HG02973 (cell line): ENCODE results near the gene ADAMTS2.

Experiments used
- ATAC-seq: cut with Tn5 transposase; IDR thresholded peaks from one replicate; pipeline ENCODE4 v1.9.1; 2021; ENCODE audit warnings: moderate library complexity; ENCODE audit not compliant: unreplicated experiment

Gene ADAMTS2

GRCh38 chr5:179373101-179373934 lies 28.1 kb upstream of the ADAMTS2 start:
- ATAC-seq, result no peak

GRCh38 chr5:179371681-179372680 lies 26.7 kb upstream of the ADAMTS2 start:
- no peak for ATAC-seq

DNA sequence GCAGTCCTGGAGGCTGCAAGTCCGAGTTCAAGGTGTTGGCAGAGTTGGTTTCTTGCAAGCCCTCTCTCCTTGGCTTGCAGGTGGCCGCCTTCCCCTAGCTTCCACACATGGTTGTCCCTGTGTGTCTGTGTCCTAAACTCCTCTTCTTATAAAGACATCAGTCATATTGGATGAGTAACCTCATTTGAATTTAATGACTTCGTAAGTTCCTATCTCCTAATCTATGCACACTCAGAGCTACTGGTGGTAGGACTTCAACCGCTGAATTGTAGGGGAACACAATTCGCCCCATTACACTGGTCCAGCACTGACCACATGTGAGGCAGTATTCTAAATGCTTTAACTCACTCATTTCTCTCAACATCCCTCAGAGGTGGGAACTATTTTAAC lies 25.9 kb upstream of the ADAMTS2 start:
- no peak for ATAC-seq

- no peak for ATAC-seq
Observed at GRCh38 chr5:179370490-179371120, 25.3 kb upstream of the ADAMTS2 start.

DNA sequence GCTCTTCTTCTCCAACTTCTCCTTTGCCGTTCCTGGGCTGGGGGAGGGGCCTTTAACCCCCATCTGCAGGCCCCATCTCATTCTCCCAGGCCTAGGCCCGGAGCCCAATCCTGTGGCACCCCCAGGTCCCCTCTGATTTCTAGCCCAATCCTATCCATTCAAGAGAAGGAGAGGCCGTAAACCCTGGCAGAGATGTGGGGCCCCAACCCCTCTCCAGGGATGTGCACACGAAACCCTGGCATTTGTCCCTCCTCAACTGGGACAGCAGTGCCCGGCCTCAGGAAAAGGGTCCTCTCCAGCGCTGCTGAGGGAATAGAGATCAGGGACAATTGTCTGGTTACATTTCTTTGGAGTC lies 24.2 kb upstream of the ADAMTS2 start:
- ATAC-seq, result no peak

GRCh38 chr5:179368806-179369529 lies 23.7 kb upstream of the ADAMTS2 start:
- ATAC-seq, result no peak

DNA sequence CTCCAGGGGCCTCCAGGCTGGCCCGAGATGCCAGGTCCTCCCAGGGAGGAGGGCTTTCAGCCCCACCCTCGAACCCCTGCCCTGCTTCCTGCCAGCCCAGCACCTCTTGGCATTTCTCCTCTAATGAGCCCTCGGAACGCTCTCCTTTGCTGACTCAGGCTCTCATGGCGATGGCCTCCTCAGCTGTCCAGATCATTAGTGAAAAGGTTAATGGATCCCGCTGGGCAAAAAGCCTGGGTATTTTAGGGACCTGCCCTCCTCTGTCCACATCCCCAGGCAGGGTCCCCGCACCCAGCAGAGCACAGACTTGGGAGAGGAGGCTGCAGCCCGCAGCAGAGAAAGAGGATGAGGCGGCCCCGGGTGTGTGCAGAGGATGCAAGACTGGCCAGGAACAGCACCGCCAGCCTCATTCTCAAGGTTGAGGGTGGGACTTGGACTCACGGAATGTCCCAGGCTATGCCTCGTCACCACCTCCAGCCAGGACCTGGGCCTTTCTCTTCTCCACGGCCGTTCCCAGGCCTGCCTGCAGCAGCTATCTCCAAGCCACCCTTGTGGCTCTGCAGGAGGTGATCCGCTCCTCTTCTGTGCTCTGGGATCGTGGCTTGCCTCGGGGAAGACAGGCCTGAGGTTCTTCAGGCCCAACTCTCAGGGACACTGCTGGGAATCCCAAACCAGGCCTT lies 23.0 kb upstream of the ADAMTS2 start:
- no peak for ATAC-seq

- no peak for ATAC-seq
Observed at GRCh38 chr5:179367491-179367890, 22.2 kb upstream of the ADAMTS2 start.

DNA sequence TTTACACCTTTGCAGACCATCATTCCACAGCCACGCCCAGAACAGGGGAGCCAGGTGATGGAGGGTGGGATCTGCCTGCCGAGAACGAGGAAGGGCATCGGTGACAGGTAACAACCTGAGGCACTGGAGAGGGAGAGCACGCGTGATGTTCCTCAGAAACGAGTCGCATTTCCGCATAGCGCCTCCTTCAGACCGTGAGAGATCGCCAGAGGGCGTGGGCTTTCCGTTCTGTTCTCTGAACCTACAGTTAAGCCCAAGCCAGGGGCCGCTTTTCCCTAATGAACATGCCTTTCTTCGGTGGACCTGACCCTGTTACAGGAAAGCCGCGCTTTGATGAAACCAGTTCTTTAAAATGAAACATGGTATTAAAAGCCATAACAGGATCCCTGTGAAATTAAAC lies 17.1 kb upstream of the ADAMTS2 start:
- ATAC-seq, result no peak

DNA sequence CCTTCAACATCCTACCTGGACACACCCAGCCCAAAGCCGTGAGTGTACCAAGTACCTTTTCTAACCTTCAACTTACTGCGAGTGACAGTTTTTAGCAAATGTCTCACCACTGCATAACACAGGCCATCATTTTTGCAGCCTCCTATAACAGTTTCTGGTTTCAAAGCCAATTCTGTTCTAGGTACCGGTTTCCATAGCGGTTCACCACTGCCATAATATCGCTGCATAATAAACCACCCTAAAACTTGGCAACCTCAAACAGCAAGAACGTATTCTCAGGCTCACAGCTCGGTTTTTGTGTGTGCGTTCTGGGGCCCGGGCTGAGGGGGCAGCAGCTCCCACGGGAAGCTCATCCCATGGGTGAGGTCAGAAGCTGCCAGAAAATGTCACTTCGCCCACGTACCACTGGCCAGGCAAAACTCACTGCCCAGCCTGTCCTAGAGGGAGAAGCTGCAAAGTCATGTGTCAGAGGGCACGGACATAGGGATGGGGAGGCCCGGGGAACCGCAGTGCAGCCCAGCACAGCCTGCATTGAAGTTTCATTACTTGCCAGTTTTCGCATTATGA lies 15.9 kb upstream of the ADAMTS2 start:
- ATAC-seq, result no peak

- no peak for ATAC-seq
Observed at GRCh38 chr5:179357031-179357430, 11.8 kb upstream of the ADAMTS2 start.

GRCh38 chr5:179355976-179356974 lies 11.0 kb upstream of the ADAMTS2 start:
- no peak for ATAC-seq

- no peak for ATAC-seq
Observed at GRCh38 chr5:179354305-179354882, 9.1 kb upstream of the ADAMTS2 start.

DNA sequence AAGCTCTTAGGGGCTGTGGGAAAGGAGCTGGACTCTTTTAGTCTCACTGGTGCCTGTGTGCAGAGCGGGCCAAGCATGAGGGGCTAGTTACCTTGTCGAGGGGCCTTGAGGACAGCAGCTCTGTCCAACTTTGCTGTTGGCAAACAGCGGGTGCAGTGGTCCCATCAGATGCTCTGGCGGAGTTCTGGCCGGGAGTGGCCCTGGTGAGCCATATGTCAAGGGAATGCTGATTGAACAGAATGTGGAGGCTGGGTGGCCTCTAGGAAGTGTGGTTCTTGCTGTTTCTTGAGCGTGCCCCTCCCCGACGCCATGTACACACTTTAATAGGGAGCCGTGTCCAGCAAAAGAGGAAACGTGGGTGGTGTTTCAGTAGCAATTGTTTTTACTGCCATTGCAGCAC lies 3.6 kb upstream of the ADAMTS2 start:
- no peak for ATAC-seq

DNA sequence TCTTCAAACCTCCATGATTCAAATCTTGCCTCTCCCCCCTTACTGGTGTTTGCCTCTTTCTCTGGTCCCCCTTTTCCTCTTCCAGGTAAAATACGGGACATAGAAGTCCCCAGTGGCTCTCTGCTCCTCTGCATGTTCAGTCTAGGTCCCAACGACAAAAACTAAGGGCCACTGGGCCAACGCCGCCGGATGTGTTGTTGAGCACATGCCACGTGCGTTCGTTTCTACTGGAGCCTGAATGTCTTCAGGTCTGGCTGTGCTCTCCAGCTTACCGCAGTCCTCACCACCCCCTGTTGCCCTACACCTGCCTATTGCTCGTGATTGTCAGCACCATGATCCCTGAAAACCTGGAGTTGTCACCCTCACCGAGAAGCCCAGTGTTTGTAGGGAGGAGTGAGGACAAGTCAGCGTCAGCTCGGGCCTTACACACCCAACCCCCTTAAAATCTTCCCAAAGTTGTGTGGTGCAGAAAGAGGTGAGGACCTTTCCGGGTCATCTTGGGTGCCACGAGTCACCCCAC lies 2.8 kb upstream of the ADAMTS2 start:
- ATAC-seq, result no peak

DNA sequence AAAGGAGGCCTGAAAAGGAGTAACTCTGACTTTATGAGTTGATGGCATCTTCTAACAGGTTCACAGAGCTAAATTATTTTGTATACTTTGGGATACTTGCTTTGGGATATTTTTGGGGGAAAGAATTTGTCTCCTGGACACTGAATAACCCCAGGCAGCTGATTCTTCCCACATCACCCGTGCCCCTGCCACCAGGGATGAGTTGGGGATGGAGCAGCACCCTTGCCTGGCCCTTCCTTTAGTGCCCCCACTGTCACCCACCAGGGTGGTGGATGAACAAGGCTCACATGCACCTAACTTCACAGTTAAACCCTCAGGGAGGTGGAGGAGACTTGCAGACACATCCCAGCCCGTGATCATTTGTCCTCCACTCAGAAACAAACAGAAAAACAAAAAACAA lies 2.3 kb upstream of the ADAMTS2 start:
- no peak for ATAC-seq

DNA sequence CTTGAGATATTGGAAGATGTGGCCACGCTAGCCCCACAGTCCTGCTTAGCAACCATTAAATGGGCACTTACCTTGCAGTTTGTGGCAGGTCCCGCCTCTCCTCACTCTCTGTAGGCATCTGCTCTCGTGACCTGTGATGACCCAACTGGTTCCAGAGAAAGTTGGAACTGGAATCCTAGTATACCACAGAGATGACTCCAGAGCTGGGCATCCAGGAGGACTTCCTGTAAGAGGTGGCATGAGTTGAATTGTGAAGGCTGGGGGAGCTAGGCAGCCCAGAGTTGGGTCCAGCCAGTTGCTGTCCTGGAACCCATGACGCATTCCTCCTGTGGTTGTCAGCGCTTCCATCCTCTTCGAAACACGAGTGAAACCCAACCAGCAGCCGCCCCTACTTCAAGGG lies 1.6 kb upstream of the ADAMTS2 start:
- ATAC-seq, result no peak

- ATAC-seq, result no peak
Observed at GRCh38 chr5:179346401-179346800, 1.1 kb upstream of the ADAMTS2 start.
